Stomach (tissue), 9 donors: ENCODE results near the gene CLEC19A. TPM values are rescaled to one million over a fixed set of nuclear protein-coding genes. Genes with fewer than 3 reads are reported as not detected.

Experiments used
- DNase-seq, 2 donors: peaks; one replicate each; pipeline versions ENCODE4 v3.0.0 to v3.0.0-alpha.2; 2013 to 2019
- H3K27ac ChIP-seq, 5 donors: fragments of 200-600 bp in 4 of 5; sonication (generic) in 4 of 5; one replicate each; pipeline ENCODE4 v1.5.1; 2013 to 2019; ENCODE audit warnings: mild to moderate bottlenecking in 1 of 5, moderate library complexity in 1 of 5
- H3K27me3 ChIP-seq, 3 donors: fragments of 200-600 bp; sonication (generic); one replicate each; pipeline ENCODE4 v1.5.1; 2017 to 2019; ENCODE audit warnings: mixed run types in 1 of 3
- H3K36me3 ChIP-seq, 4 donors: fragments of 200-600 bp; sonication (generic); 1 replicate in 3 of 4; 2 replicates in 1 of 4; pipeline ENCODE4 v1.5.1; 2016 to 2019
- H3K4me1 ChIP-seq, 4 donors: fragments of 200-600 bp; sonication (generic); one replicate each; pipeline ENCODE4 v1.5.1; 2016 to 2019
- H3K4me3 ChIP-seq, 4 donors: fragments of 200-600 bp; sonication (generic) in 3 of 4; one replicate each; pipeline ENCODE4 v1.5.1; 2016 to 2019; ENCODE audit warnings: mild to moderate bottlenecking in 1 of 4
- H3K9me3 ChIP-seq, 4 donors: fragments of 200-600 bp; sonication (generic); one replicate each; pipeline ENCODE4 v1.5.1; 2016 to 2019
- CTCF ChIP-seq, 7 experiments: fragments of 450-650 bp in 4 of 7; fragments of 200-600 bp in 3 of 7; sonication (generic) in 3 of 7; IDR thresholded peaks; one replicate each; pipeline ENCODE4 v1.5.1; 2016 to 2019; ENCODE audit warnings: antibody characterized with exemption in 7 of 7, control low read depth in 2 of 7, mild to moderate bottlenecking in 1 of 7
- EP300 ChIP-seq: sonication (generic); formaldehyde crosslinking; IDR thresholded peaks from one replicate; pipeline ENCODE4 v1.6.1; 2017; ENCODE audit warnings: antibody characterized with exemption
- POLR2A ChIP-seq, 4 donors: fragments of 450-650 bp; IDR thresholded peaks; one replicate each; pipeline ENCODE4 v1.6.1; 2016; ENCODE audit warnings: antibody characterized with exemption in 4 of 4, control low read depth in 2 of 4, mild to moderate bottlenecking in 1 of 4, moderate library complexity in 1 of 4
- POLR2AphosphoS5 ChIP-seq, 3 donors: sonication (generic); formaldehyde crosslinking; IDR thresholded peaks; one replicate each; pipeline ENCODE4 v1.6.1; 2016; ENCODE audit warnings: antibody characterized with exemption in 3 of 3
- WGBS, 5 donors: extraction: QIAGEN DNeasy Blood & Tissue Kit in 3 of 5; methylation state at CpG; one replicate each; pipeline versions ENCODE4 v1.1.5 to v1.1.7; 2013 to 2018; 5-methylcytosine and 5-hydroxymethylcytosine counted together
- intact Hi-C: fragments of 100-400 bp; cut with DNase I; formaldehyde crosslinking; loops from one replicate; pipeline ENCODE4 v1.15.1; 2023; ENCODE audit warnings: low total_unique reads
- polyA plus RNA-seq, 3 donors: library from polyadenylated mRNA; stranded (reverse); fragments of 200-250 nt; gene quantifications; one replicate each; pipeline ENCODE4 v1.2.3, GENCODE V29; 2013
- total RNA-seq, 5 donors: library from RNA; depleted of rRNA; stranded (reverse); fragments of >200 nt; gene quantifications; one replicate each; pipeline versions ENCODE4 v1.1.0 to v1.2.3, GENCODE V29; 2014 to 2016
- donor health status: healthy with polysubstance abuse.
- donor health status: Bipolar disorder and iron deficiency.
- donor health status: healthy.

CLEC19A gene
- total and polyA plus RNA-seq, 8 donors = 0.37 TPM; not detected in 7

DNA sequence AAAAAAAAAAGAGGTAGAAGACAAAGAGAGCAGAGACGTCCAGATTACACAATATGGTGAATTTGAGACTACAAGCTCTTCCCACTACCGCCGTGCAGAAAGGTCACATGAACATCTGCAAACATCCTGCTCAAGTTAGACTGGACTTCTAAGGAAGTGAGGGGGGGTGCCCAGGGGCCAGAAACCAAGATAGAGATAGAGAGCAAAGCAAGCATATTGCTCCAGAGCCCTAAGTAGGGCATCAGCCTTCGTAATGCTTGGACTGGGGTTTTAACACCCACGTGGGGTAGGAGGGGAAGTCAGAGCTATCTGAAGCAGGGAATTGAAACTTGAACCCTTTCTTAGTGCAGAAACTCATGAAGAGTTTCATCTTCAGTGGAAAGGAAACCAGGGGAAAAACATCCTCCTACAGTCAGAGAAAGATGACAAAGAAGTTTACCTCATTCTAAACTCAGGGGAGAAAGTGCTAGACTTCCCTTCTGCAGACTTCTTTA lies 8.7 kb downstream of the CLEC19A start:
- no peak overlapping the region for H3K27ac ChIP-seq
- no peaks in the 10 kb centered on the region for H3K9me3 ChIP-seq
- TF ChIP-seq POLR2A (IDR thresholded peaks at IDR 0.05) (no peak), POLR2AphosphoS5 (IDR thresholded peaks at IDR 0.05) (no peak), EP300 (no peak), CTCF (IDR thresholded peaks at IDR 0.05) (no peak)
- H3K4me1 ChIP-seq = peaks cover 3 to 12% (median 7%) of the 10 kb centered on the region in 4 donors
- DNase-seq = peak in 1 of 2 donors; percentile 53
- no peaks in the 10 kb centered on the region for H3K27me3 ChIP-seq
- no peak overlapping the region for H3K4me3 ChIP-seq
- 4 to 24% (median 12%) methylated on average over 5 of the region's 5 CpGs for WGBS, 5 donors
- intact Hi-C loops = no loop called here
- no peaks in the 10 kb centered on the region for H3K36me3 ChIP-seq

DNA sequence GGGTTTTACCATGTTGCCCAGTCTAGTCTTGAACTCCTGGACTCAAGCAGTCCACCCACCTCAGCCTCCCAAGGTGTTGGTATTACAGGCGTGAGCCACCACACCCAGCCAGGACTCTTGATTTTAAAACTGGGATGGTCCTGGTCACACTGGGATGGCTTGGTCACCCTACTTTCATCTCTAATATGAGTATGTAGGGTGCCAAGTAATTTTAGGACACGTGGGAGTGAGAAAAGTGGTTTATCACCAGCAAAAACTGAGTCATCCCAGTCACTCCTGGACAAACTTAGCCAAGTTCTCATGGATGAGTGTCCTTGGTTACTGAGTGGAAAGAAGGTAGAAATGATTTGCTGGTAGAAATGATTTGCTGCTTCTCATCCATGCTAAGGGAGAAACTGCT lies 9.9 kb downstream of the CLEC19A start:
- Histone ChIP-seq H3K27ac (no peak overlapping the region), H3K4me3 (no peak overlapping the region), H3K27me3 (no peaks in the 10 kb centered on the region), H3K9me3 (no peaks in the 10 kb centered on the region), H3K36me3 (no peaks in the 10 kb centered on the region), H3K4me1 (peaks cover 0 to 8% (median 2%) of the 10 kb centered on the region in 4 donors)
- TF ChIP-seq CTCF (IDR thresholded peaks at IDR 0.05) = no peak
- TF ChIP-seq EP300 = no peak
- no peak for TF ChIP-seq POLR2AphosphoS5 (IDR thresholded peaks at IDR 0.05)
- TF ChIP-seq POLR2A (IDR thresholded peaks at IDR 0.05) = no peak
- no peak for DNase-seq
- WGBS, 5 donors = 41 to 100% (median 49%) methylated on average over 1 to 2 of the region's 2 CpGs
- intact Hi-C loops = no loop called here

GRCh38 chr16:19297454-19297853 lies 11.9 kb downstream of the CLEC19A start:
- no peaks in the 10 kb centered on the region for H3K36me3 ChIP-seq
- H3K27me3 ChIP-seq = no peaks in the 10 kb centered on the region
- intact Hi-C loops = no loop called here
- no peak for TF ChIP-seq POLR2AphosphoS5 (IDR thresholded peaks at IDR 0.05)
- no peak for TF ChIP-seq EP300
- no peak for TF ChIP-seq POLR2A (IDR thresholded peaks at IDR 0.05)
- no peak for TF ChIP-seq CTCF (IDR thresholded peaks at IDR 0.05)
- DNase-seq = no peak
- H3K9me3 ChIP-seq = no peaks in the 10 kb centered on the region
- no peak overlapping the region for H3K27ac ChIP-seq
- peaks cover 0 to 8% (median 2%) of the 10 kb centered on the region in 4 donors for H3K4me1 ChIP-seq
- 66 to 90% (median 76%) methylated on average over 1 of the region's 1 CpG for WGBS, 5 donors
- no peak overlapping the region for H3K4me3 ChIP-seq

DNA sequence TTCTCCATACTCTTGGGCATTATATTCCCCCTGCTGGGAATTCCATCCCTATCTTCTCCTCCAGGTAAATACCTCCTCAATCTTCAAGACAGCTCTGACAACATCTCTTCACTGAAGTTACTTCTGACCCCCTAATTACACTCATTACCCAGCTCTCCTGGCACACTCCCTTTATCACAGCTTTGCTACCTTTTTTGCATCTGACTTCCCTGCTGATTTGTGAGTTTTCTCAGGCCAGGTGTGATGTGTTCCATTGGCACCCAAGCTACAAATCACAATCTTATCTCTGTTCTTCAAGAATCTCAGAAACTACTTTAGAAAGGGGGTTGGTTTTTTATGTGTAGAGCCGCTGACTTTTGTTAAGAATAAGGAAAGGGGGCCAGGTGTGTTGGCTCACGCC lies 14.0 kb downstream of the CLEC19A start:
- no peak overlapping the region for H3K4me3 ChIP-seq
- TF ChIP-seq POLR2AphosphoS5 (IDR thresholded peaks at IDR 0.05) (no peak), CTCF (IDR thresholded peaks at IDR 0.05) (no peak), POLR2A (IDR thresholded peaks at IDR 0.05) (no peak), EP300 (no peak)
- WGBS, 5 donors = 26 to 59% (median 32%) methylated on average over 2 of the region's 2 CpGs

More for the DNA sequence above, 14.0 kb downstream of the CLEC19A start:
- no peak for DNase-seq
- H3K27me3 ChIP-seq = no peaks in the 10 kb centered on the region
- intact Hi-C loops = no loop called here
- no peaks in the 10 kb centered on the region for H3K9me3 ChIP-seq
- no peaks in the 10 kb centered on the region for H3K36me3 ChIP-seq
- no peak overlapping the region for H3K27ac ChIP-seq
- no peaks in the 10 kb centered on the region for H3K4me1 ChIP-seq
